HG03439 (cell line): Measurements from ENCODE around the gene CDH4.

Experiments used
- ATAC-seq: cut with Tn5 transposase; IDR thresholded peaks from one replicate; pipeline ENCODE4 v1.9.1; 2021; ENCODE audit warnings: mild to moderate bottlenecking, moderate library complexity; ENCODE audit not compliant: unreplicated experiment

The CDH4 gene

DNA sequence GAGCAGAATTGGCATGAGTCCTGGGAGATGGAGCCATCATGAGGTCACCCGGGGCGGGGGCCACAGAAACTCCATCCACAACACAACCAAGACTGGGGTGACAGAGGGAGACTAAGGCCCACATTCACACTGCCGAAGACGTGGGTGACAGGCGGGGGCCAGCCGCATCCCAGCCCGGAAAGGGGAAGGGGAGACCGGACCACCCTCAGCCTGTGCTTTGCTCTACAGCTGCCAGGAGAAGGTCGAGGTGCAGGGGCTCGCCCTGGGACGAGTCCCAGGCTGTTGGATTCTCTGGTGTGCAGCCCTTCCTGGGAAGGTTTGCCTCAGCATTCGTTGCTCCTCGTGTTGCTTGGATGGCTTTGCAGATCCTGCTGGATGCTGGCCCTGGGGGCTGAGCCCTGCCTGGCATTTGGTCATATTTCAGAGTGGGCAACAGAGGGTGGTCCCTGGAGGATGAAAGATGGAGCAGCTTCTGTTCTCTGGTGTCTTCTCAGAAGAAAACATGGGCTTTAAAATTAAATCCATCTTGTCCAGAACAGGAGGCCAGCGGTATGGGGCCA lies 484.8 kb downstream of the CDH4 start:
- ATAC-seq, result no peak

DNA sequence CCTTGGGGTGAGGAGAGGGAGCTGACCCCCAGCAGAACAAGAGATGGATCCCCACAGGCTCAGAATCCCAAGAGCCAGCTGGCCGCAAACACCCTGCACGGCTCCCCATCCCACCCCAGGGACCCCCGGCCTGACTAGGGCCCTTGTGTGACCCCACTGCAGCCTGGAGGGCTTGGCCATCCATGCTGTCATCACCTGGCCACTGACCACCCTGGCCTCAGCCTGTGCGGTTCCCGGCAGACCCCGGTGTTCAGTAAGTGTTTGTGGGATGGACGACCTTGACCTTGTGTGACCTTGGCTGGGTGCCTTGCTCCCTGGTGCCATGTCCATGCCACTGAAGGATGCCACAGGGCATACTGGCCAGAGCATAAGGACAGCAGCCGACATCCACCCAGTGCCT lies 485.3 kb downstream of the CDH4 start:
- ATAC-seq, result no peak

DNA sequence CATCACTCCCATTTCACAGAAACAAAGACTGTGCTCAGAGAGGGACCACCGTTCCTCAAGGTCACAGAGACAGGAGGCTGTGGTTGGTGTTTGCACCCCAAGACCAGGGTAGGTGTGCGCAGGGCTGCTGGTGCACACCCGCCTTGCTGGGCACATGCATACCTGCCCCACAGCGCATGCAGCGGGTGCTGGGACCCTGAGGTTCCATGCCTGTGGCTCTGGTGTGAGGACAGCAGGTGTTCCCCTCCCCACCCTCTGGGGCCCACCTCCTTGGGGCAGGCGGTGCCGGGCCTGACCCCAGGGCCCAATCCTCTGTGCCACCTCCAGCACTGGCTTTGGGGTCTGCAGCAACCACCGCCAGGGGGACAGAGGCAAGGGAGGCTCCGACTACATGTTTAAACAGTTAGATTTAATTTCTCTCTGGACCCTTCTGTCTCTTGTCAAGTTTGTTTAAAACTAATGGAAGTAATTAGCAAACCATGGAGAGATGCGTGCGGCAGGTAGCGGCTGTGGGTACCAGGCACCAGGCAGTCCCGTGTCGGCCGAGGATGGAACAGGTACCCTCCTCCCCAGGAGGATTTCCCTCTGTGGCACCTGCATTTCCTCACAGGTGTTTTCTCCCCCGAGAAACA lies 485.9 kb downstream of the CDH4 start:
- ATAC-seq, result no peak

DNA sequence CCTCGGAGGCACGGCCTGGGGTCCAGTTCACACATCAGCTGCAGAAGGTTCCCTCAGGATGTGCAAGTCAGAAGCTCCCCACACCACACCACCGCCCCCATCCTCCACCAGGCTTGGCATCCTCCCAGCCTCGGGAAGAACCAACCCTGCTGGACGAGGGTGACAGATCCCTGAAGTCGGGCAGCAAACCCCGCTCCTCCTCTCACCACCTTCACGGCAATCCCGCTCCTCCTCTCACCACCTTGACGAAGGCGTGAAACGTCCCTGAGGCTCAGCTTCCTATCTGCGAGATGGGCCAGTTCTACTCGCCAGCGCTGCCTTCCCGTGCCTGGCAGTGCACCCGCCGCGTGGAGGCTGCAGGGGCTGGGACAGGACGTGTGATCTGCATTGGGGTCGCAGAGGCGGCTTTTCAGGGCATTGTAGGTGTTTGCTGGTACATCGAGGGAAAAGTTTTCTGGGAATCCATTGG lies 486.6 kb downstream of the CDH4 start:
- ATAC-seq, result no peak

DNA sequence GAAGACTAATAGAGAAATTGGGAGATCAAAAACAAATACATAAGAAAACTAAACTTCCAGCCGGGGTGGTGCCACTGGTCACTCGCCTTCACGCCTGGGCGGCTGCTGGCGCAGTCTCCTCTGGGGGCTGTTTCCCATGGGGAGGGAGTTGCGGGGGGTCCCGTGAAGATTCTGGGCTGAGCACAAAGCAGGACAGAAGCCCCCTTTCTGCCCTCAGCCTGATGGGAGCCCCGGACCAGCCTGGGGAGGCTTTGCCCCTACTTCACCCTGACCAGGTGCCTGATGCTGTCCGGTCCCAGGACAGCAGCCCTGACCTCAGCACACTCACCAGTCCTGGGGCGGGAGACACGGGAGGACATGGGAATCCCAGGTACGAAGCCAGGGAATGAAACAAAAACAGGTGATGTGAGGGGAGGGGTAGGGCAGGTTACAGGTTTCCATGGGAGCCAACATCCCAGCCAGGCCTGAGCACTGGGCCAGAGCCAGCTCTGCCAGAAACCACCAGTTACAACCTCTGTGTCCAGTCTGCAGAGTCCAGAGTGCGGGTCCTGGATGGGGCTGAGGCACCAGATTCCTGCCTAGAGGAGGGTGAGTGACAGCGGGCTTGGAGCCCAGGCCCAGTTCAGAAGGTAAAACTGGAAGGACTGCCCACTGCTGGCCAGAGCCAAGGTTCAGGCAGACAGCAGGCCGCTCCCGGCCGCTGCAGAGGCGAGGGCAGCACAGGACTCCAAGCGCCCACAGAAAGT lies 487.2 kb downstream of the CDH4 start:
- ATAC-seq, result no peak

DNA sequence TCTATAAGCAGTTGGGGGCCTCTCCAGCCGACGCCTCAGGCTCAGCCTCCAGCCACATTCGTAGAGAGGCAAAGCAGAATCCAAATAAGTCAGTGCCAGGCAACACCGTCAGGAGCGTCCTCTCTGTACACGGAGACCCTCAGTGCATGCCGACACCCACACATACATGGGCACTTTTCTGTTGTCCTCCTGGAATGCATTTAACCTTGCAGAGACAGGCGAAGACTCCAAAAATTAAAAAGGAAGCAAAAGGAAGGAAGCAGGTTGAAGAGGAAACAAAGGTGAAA lies 487.7 kb downstream of the CDH4 start:
- ATAC-seq, result no peak

DNA sequence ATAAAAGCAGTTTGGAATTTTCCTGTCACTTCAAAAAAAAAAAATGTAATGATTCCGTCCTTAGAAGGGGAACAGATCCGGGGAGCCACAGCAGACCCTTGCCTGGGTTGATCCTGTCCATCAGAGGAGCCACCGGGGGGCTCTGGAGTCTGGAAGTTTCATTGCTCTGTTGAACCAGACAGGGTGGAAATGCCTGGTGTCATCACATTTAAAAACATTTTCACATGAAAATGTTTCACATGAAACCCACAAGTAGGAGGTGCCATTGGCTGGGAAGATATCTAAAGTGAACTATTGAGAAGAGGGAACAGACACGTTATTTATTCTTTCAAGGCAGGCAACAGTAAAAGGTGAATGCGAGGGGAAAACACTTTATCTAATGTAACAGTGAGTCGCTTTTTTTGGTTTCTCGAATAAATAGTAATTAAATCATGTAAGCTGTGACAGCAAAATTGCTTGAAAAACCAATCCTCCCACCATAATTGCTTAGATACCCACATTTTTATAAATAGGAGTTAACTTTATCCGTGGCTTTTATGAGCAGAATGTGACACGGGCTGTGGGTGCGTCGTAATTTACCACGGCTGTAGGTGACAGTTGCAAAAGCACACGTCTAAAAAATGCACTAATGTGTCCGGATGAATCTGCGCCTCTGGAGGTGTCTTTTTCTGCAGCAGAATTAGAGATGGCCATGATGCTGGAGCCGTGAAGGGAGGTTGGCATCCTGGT lies 490.2 kb downstream of the CDH4 start:
- no peak for ATAC-seq

DNA sequence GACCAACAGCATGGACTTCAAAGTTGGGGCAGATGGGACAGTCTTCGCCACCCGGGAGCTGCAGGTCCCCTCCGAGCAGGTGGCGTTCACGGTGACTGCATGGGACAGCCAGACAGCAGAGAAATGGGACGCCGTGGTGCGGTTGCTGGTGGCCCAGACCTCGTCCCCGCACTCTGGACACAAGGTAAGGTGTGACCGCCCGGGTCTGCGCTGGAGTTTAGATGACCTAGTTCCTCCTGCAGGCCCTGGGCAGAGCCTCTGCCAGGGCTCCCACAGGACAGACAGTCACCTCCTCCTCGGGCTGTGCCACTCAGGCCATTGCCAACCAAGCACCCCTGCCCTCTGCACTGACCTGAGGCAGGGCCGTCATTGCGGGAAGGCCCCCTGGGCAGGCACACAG lies 491.5 kb downstream of the CDH4 start:
- ATAC-seq, result no peak

DNA sequence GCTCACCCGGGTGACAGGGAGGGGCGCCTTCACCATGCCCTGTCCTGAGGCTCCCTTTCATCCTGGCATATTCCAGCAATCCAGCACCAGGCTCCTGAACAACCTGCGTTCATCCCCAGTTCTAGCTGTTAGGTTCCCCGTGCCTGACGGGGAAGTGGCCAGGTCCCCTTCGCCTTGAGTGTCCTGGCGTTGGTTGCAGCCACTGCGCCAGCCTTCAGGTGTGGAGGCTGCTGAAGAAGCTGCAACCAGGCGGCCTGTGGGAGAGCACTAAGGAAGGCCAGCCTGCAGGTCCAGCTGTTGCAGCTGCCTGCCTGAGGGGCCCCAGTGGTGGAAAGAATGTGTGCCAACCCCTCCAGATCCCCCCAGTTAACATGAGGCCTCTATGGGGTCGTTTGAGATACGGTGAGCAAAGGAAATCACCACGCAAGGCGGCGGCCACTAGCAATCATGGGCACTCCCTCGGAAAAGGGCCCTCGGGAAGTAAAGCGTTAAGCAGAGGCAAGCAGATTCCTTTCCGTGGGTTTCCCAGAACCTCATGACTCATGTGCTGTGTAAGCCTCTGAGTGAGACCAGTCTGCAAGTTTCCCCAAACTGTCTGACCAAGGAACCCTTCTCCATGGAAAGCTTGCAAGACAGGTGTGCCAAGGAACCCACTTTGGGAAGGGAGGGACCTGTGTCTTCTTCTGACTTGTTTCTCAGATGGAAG lies 492.8 kb downstream of the CDH4 start:
- no peak for ATAC-seq

DNA sequence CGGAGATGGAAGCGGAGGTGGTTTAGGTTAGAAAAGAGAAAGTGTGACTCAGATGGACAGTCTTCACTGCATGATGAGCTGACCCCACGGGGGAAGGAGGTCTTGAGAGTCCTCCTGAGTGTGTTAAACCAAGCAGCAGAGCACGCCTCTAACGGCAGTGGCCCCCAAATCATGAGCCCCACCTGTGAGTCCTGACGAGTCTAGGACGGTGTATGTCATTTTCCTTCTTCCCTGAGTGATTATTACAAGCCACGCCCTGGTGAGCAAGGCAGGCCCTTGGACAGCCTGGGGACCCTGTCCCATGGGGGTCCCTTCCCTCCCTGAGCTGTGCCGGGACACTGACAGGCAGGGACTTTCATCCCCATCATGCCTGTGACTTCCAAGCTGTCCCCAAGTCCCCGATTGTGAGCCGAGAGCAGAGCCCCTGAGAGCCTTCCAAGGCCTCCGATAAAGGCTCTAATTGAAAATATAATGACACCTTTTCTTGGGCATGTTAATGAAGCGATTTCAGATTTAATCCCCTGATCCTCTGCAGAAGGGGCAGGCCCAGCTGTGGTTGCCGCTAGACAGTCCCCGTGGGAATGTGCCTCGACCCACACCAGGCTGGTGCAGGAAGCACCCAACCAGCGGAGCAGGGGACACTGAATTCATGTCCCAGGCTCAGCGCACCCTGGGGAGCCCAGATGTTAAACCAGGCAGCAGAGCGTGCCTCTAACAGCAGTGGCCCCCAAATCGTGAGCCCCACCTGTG lies 493.5 kb downstream of the CDH4 start:
- no peak for ATAC-seq

DNA sequence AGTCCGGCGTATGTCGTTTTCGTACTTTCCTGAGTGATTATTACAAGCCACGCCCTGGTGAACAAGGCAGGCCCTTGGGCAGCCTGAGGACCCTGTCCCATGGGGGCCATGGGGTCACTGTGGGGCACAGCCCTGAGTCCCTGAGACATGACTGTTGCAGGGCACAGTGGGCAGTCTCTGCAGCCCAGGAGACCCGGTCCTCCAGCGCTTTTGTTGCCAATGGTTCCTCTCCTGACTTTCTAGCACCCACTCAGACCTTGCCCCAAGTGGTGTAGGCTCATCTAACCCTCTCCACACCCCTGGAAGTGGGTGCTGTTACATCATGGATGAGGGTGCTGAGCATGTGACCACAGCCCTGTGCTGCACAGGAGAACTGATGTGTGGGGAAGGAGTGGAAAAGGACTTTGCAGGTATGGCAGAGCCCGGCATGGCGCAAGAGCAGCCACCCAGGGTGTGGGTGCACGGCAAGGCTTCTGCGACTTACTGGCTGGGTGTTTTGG lies 494.1 kb downstream of the CDH4 start:
- ATAC-seq, result no peak

DNA sequence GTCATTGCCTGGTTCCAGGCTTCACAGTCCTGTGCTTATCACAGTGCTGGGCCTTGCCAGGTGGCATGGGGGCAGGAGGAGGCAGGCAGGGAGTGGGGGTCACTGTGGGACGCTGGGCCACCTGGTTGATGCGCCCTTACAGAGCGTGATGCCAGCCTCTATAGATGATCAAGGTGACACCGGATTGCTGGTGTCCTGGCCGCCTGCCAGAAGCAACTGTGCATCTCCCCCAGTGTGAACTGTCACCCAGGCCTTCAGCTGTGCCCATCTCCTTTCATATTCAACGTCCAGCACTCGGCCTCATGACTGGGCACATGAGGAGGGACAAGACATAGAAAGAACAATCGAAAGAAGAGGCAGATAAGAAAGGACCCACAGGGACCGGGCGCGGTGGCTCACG lies 494.7 kb downstream of the CDH4 start:
- ATAC-seq, result no peak

DNA sequence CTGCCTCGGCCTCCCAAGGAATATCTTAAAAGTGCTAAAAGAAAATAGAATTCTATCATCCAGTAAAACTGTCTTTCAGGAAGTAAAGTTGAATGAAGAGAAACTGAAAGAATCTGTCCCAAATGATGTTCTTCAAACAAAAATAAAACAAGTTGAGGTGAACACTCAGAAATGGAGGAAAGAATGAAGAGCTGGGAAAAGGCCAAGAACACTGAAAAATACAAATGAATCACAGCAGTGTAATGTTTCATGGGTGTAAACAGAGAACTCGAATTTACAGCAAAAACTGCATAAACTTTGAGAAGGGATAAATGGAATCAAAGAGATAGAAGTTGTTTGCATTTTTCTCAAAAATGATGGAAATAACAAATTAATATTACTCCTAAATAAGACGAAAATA lies 496.3 kb downstream of the CDH4 start:
- ATAC-seq, result no peak

DNA sequence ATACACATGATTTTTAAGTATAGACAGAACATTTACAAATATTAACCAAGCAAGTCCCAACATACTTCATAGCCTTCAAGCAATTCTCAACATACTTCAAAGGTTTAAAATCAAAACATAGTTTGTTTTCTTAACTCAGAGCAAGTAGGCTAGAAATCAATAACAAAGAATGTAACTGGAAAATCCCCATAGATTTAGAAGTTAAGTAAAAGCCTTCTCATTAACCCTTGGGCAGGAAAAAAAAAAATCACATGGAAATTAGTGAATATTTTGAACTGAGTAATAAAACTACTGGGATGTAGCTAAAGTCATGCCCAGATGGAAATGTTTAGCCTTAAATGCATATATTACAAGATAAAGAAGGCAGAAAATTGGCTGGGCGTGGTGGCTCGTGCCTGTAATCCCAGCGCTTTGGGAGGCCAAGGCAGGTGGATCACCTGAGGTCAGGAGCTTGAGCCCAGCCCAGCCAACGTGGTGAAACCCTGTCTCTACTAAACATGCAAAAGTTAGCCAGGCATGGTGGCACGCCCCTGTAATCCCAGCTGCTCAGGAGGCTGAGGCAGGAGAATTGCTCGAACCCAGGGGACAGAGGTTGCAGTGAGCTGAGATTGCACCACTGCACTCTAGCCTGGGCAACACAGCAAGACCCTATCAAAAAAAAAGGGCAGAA lies 497.5 kb downstream of the CDH4 start:
- no peak for ATAC-seq

DNA sequence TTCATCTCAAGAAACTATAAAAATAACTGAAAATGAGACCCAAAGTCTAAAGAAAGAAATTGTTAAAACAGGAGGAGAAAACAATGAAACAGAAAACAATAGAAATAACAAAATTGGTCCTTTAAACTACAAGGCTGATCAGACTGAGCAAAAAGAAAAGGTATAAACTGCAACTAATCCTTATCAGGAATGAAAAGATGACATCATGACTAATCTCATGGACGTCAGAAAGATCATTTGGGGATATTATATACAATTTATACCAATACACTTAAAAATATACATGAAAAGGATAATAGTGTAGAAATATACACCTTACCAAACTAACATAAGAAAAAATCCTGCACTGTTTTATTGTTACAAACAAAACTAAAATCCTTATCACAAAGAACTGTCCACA lies 498.0 kb downstream of the CDH4 start:
- no peak for ATAC-seq

DNA sequence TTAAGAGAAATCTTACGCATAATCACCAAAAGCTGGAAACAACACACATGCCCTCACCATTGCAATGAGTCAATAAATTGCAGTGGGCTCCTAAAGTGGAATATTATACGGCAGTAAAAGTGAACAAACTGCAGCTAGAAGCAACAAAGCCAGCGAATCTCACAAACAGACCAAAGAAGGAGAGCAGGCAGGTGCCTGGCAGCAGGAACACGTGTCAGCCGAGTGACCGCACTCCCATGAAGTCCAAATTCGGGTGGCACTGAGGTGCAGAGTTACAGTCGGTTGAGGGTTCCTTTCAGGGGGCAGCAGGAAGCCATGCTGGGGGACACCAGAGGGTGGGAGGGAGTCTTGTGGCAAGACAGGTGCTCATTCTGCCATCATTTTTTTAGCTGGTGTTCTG lies 500.5 kb downstream of the CDH4 start:
- no peak for ATAC-seq

DNA sequence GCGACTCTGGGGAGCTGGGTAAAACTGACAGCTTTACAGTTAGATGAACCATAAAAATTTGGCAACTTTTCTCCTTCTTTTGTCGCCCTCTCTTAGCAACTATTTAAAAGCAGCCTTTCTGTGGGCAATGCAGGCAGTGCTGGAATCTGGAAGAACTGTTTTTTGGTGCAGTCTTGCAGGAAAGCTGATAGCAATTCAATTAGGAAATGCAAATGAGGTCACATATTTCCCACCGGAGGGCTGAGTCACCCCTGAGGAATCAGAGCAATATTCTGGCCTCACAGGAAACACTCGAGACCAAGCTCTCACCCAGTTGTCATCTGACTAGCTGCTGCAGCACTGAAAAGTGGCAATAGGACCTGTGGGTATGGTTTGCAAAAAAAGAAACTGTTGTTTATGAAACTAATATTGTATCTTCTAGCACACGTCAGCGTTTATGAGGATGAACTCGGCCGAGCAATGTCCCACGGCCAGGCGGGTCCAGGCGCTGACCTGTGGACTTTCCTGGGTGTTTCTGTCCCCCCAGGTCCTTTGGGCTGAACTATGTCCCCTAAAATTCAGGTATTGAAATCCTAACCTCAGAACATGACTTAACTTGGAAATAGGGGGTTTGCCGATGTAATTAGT lies 501.4 kb downstream of the CDH4 start:
- no peak for ATAC-seq

DNA sequence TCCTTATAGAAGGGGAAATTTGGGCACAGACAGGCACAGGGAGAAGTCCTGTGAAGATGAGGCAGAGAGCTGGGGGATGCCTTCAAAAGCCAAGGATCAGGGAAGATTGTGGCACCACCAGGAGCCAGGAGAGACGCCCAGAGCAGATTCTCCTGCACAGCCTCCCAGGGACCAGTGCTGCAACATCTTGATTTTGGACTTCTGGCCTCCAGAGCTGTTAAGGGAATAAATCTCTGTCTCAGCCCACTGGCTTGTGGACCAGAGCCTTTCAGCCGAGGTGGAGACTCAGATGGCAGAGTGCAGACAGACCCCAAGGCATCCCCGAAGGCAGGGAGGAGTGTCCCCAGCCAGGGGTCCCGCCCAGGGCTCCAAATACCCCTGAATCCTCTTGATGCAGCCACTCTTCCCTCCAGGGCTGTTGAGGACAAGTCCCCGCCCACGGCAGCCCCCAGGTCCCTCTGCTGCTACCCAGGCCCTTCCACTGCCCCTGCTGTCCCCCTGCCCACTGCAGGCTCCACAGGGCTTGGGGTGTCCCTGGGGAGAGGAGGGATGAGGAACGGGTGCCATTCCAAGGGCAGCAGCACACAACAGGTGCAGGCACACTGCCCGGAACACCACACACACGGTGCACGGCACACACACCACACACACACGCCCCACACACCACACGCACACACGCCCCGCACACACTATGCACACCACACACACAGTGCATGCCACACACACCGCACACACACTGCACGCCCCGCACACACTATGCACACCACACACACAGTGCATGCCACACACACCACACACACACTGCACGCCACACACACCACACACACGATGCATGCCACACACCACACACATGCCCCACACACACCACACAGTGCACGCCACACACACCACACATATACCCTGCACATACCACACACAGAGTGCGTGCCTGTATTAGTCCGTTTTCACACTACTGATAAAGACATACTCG lies 502.2 kb downstream of the CDH4 start:
- no peak for ATAC-seq
